GM23338 (cell line): ENCODE results near the gene GDAP2. TPM values are rescaled to one million over a fixed set of nuclear protein-coding genes. Genes with fewer than 3 reads are reported as not detected.

ENCODE experiments used
- ATAC-seq: fragments of 200-7000 bp; cut with Tn5 transposase; 3 replicates; pipeline ENCODE4 v1.9.1; 2020
- DNase-seq: peaks from one replicate; pipeline ENCODE4 v3.0.0-alpha.2; 2015; ENCODE audit warnings: low spot score
- H2AFZ ChIP-seq: fragments of 200-600 bp; sonication (generic); 2 replicates; pipeline ENCODE4 v1.8.0; 2016; ENCODE audit warnings: antibody characterized with exemption, mild to moderate bottlenecking, moderate library complexity
- H3F3A ChIP-seq: fragments of 200-600 bp; sonication (generic); replicated peaks from 2 replicates; pipeline ENCODE4 v1.8.0; 2017; ENCODE audit warnings: antibody characterized with exemption, mixed run types, low read depth
- H3K27ac ChIP-seq: fragments of 200-600 bp; sonication (generic); 2 replicates; pipeline ENCODE4 v1.6.1; 2016; ENCODE audit warnings: low read depth
- H3K27me3 ChIP-seq: fragments of 200-600 bp; sonication (generic); 2 replicates; pipeline ENCODE4 v1.8.0; 2016; ENCODE audit warnings: mild to moderate bottlenecking, mixed run types, moderate library complexity; ENCODE audit not compliant: insufficient read depth
- H3K36me3 ChIP-seq: fragments of 200-600 bp; sonication (generic); 2 replicates; pipeline ENCODE4 v1.8.0; 2016; ENCODE audit warnings: mild to moderate bottlenecking; ENCODE audit not compliant: insufficient read depth
- H3K4me1 ChIP-seq: fragments of 200-600 bp; sonication (generic); 2 replicates; pipeline ENCODE4 v1.8.0; 2016; ENCODE audit warnings: mild to moderate bottlenecking, moderate library complexity; ENCODE audit not compliant: insufficient read depth
- H3K4me2 ChIP-seq: fragments of 200-600 bp; sonication (generic); 2 replicates; pipeline ENCODE4 v1.7.1; 2017; ENCODE audit warnings: mixed run types
- H3K4me3 ChIP-seq: fragments of 200-600 bp; sonication (generic); 2 replicates; pipeline ENCODE4 v1.6.1; 2016; ENCODE audit warnings: mixed run types
- H3K79me2 ChIP-seq: fragments of 200-600 bp; sonication (generic); replicated peaks from 2 replicates; pipeline ENCODE4 v1.8.0; 2017; ENCODE audit warnings: mild to moderate bottlenecking; ENCODE audit not compliant: insufficient read depth
- H3K9me2 ChIP-seq: fragments of 200-600 bp; sonication (generic); 2 replicates; pipeline ENCODE4 v1.8.0; 2017; ENCODE audit not compliant: insufficient read depth
- H4K20me1 ChIP-seq: fragments of 200-600 bp; sonication (generic); replicated peaks from 2 replicates; pipeline ENCODE4 v1.8.0; 2017; ENCODE audit warnings: mild to moderate bottlenecking; ENCODE audit not compliant: insufficient read depth
- H3K27ac Mint-ChIP-seq: 2 replicates; pipeline ENCODE4 v1.8.0; 2020; ENCODE audit warnings: inconsistent platforms, mild to moderate bottlenecking, moderate library complexity, mixed read lengths
- H3K27me3 Mint-ChIP-seq: 3 replicates; pipeline ENCODE4 v1.8.0; 2022; ENCODE audit warnings: low read depth, mild to moderate bottlenecking, moderate library complexity, mixed read lengths, inconsistent platforms; ENCODE audit not compliant: insufficient read depth, poor library complexity
- H3K36me3 Mint-ChIP-seq: 3 replicates; pipeline ENCODE4 v1.8.0; 2021; ENCODE audit warnings: low read depth, mild to moderate bottlenecking, inconsistent platforms, moderate library complexity, mixed read lengths
- H3K4me1 Mint-ChIP-seq: 3 replicates; pipeline ENCODE4 v1.8.0; 2020; ENCODE audit warnings: mild to moderate bottlenecking, inconsistent platforms, mixed read lengths
- H3K4me3 Mint-ChIP-seq: 3 replicates; pipeline ENCODE4 v1.8.0; 2021; ENCODE audit warnings: moderate library complexity, mild to moderate bottlenecking, inconsistent platforms, mixed read lengths
- H3K9me3 Mint-ChIP-seq: 3 replicates; pipeline ENCODE4 v1.8.0; 2020; ENCODE audit warnings: moderate library complexity, mild to moderate bottlenecking, inconsistent platforms, mixed read lengths
- CTCF ChIP-seq, 2 experiments: fragments of 200-600 bp in 1 of 2; sonication (generic) in 1 of 2; conservative IDR thresholded peaks; 2 replicates each; pipeline versions ENCODE4 v1.5.1 to v1.6.1; 2016 to 2017; ENCODE audit warnings: antibody characterized with exemption in 2 of 2, low read depth in 2 of 2, mild to moderate bottlenecking in 2 of 2, moderate library complexity in 1 of 2
- ETS1 ChIP-seq: IDR thresholded peaks from 2 replicates; pipeline ENCODE4 v1.6.1; 2016; ENCODE audit warnings: antibody characterized with exemption
- EZH2 ChIP-seq: fragments of 200-600 bp; sonication (generic); IDR thresholded peaks from one replicate; pipeline ENCODE4 v1.8.0; 2017; ENCODE audit warnings: antibody characterized with exemption, mild to moderate bottlenecking, low read depth; ENCODE audit not compliant: unreplicated experiment
- POLR2AphosphoS5 ChIP-seq: IDR thresholded peaks from 2 replicates; pipeline ENCODE4 v1.6.1; 2016; ENCODE audit warnings: antibody characterized with exemption, low read depth
- REST ChIP-seq: IDR thresholded peaks from one replicate; pipeline ENCODE4 v1.6.1; 2018; ENCODE audit warnings: antibody characterized with exemption; ENCODE audit not compliant: unreplicated experiment
- ZNF331 ChIP-seq: fragments of 250-450 bp; sonication (Bioruptor Pico); IDR thresholded peaks from 2 replicates; pipeline ENCODE4 v1.5.0; 2020; ENCODE audit warnings: low read depth, mild to moderate bottlenecking, moderate library complexity
- ZNF462 ChIP-seq: fragments of 250-450 bp; sonication (Bioruptor Pico); IDR thresholded peaks from 2 replicates; pipeline ENCODE4 v1.5.0; 2020; ENCODE audit warnings: mild to moderate bottlenecking, moderate library complexity
- polyA plus RNA-seq: library from polyadenylated mRNA; unstranded; fragments of >200 nt; fragmentation: Nextera tagmentation; extraction: Ambion mirVana; gene quantifications from 2 replicates; pipeline ENCODE4 v1.2.1, GENCODE V29; 2016
- total RNA-seq: library from RNA; depleted of rRNA; stranded (reverse); fragments of >200 nt; shearing (Covaris generic); gene quantifications from 2 replicates; pipeline ENCODE4 v1.2.3, GENCODE V29; 2014

The GDAP2 gene
- total and polyA plus RNA-seq, 2 experiments from 2014 or later, result 10.7 to 24.5 TPM

- Histone ChIP-seq H3K79me2 (no peaks in the 10 kb centered on the region), H3K4me3 (no peak overlapping the region), H4K20me1 (no peaks in the 10 kb centered on the region; the same call in 1 of the 2 replicates), H3K27ac (no peak overlapping the region), H3K9me2 (0 out of 2 replicates have a peak, but pooled peaks cover 3% of the 10 kb centered on the region), H3K27me3 (no peaks in the 10 kb centered on the region), H3K36me3 (no peaks in the 10 kb centered on the region), H3K4me1 (no peaks in the 10 kb centered on the region), H2AFZ (peak overlapping the region; percentile 28; the same call in 1 of the 2 replicates), H3K4me2 (no peak overlapping the region), H3F3A (no peaks in the 10 kb centered on the region)
- Mint-ChIP-seq H3K36me3 (no peaks in the 10 kb centered on the region), H3K4me1 (peaks cover 5% of the 10 kb centered on the region; the same call in 2 of the 3 replicates), H3K27me3 (no peaks in the 10 kb centered on the region), H3K4me3 (no peak overlapping the region), H3K9me3 (no peaks in the 10 kb centered on the region), H3K27ac (no peak overlapping the region)
- TF ChIP-seq CTCF (conservative IDR thresholded peaks at IDR 0.05; ENCODE audit: low read depth in 2 of 2) (no peak), REST (no peak), POLR2AphosphoS5 (no peak), ZNF331 (CRISPR knock-in tag) (no peak)
- ATAC-seq (no peak), DNase-seq (no peak)
These were observed 47.0 kb upstream of the GDAP2 start for GRCh38 chr1:117976381-117976780.

GRCh38 chr1:117971777-117972176, 42.4 kb upstream of the GDAP2 start:
- H4K20me1 ChIP-seq, result no peaks in the 10 kb centered on the region
- H3K36me3 ChIP-seq, result no peaks in the 10 kb centered on the region
- Mint-ChIP-seq H3K4me3 (no peak overlapping the region), H3K27me3 (peaks cover 2% of the 10 kb centered on the region), H3K27ac (no peak overlapping the region), H3K36me3 (no peaks in the 10 kb centered on the region), H3K9me3 (no peaks in the 10 kb centered on the region), H3K4me1 (peaks cover 19% of the 10 kb centered on the region)
- no peak overlapping the region for H3K27ac ChIP-seq
- DNase-seq, result no peak
- H2AFZ ChIP-seq, result no peak overlapping the region
- ATAC-seq, result no peak
- no peaks in the 10 kb centered on the region for H3K79me2 ChIP-seq
- no peaks in the 10 kb centered on the region for H3K27me3 ChIP-seq
- H3F3A ChIP-seq, result no peaks in the 10 kb centered on the region
- H3K9me2 ChIP-seq, result 0 out of 2 replicates have a peak, but pooled peaks cover 3% of the 10 kb centered on the region
- H3K4me2 ChIP-seq, result no peak overlapping the region
- H3K4me1 ChIP-seq, result peaks cover 9% of the 10 kb centered on the region; the same call in 1 of the 2 replicates
- no peak overlapping the region for H3K4me3 ChIP-seq
- TF ChIP-seq EZH2 (no peak), ZNF462 (CRISPR knock-in tag) (no peak), ETS1 (no peak), ZNF331 (CRISPR knock-in tag) (no peak)
